HUES6 (cell line): ENCODE measurements around the gene FGF19.

Source experiments
- H3K27ac ChIP-seq: 2 replicates; pipeline ENCODE4 v1.7.0; 2013; ENCODE audit warnings: low read depth, mild to moderate bottlenecking, low read length, inconsistent platforms
- H3K27me3 ChIP-seq: 2 replicates; pipeline ENCODE4 v1.6.1; 2013; ENCODE audit warnings: low read length; ENCODE audit not compliant: control insufficient read depth, insufficient read depth
- H3K36me3 ChIP-seq: 2 replicates; pipeline ENCODE4 v1.6.1; 2013; ENCODE audit warnings: low read length; ENCODE audit not compliant: control insufficient read depth, insufficient read depth
- H3K4me1 ChIP-seq: 2 replicates; pipeline ENCODE4 v1.6.1; 2013; ENCODE audit warnings: low read length; ENCODE audit not compliant: control insufficient read depth, insufficient read depth
- H3K4me3 ChIP-seq: 2 replicates; pipeline ENCODE4 v1.5.1; 2013; ENCODE audit warnings: low read depth, low read length
- H3K9ac ChIP-seq: one replicate; pipeline ENCODE4 v1.6.1; 2013; ENCODE audit warnings: mild to moderate bottlenecking, low read length
- H3K9me3 ChIP-seq: 2 replicates; pipeline ENCODE4 v1.6.1; 2013; ENCODE audit warnings: low read depth, low read length; ENCODE audit not compliant: control insufficient read depth, insufficient read depth

Gene FGF19

GRCh38 chr11:69734367-69734766 lies 30.5 kb upstream of the FGF19 start:
- Histone ChIP-seq H3K4me3 (no peak overlapping the region), H3K9ac (no peak overlapping the region), H3K9me3 (peaks cover 29% of the 10 kb centered on the region), H3K27me3 (no peaks in the 10 kb centered on the region), H3K4me1 (peaks cover 10% of the 10 kb centered on the region; the same call in 1 of the 2 replicates), H3K36me3 (no peaks in the 10 kb centered on the region), H3K27ac (no peak overlapping the region)

- Histone ChIP-seq H3K9me3 (peaks cover 17% of the 10 kb centered on the region), H3K36me3 (no peaks in the 10 kb centered on the region), H3K4me1 (peaks cover 10% of the 10 kb centered on the region; the same call in 1 of the 2 replicates), H3K27ac (no peak overlapping the region), H3K27me3 (no peaks in the 10 kb centered on the region), H3K4me3 (no peak overlapping the region), H3K9ac (no peak overlapping the region)
These were observed 29.1 kb upstream of the FGF19 start for GRCh38 chr11:69732910-69733309.

- H3K4me3 ChIP-seq = no peak overlapping the region
- H3K9ac ChIP-seq = no peak overlapping the region
- H3K36me3 ChIP-seq = no peaks in the 10 kb centered on the region
- peaks cover 14% of the 10 kb centered on the region; the same call in 1 of the 2 replicates for H3K4me1 ChIP-seq
- no peak overlapping the region for H3K27ac ChIP-seq
- peaks cover 15% of the 10 kb centered on the region for H3K9me3 ChIP-seq
- H3K27me3 ChIP-seq = no peaks in the 10 kb centered on the region
These were observed 27.3 kb upstream of the FGF19 start for GRCh38 chr11:69731110-69731509.

DNA sequence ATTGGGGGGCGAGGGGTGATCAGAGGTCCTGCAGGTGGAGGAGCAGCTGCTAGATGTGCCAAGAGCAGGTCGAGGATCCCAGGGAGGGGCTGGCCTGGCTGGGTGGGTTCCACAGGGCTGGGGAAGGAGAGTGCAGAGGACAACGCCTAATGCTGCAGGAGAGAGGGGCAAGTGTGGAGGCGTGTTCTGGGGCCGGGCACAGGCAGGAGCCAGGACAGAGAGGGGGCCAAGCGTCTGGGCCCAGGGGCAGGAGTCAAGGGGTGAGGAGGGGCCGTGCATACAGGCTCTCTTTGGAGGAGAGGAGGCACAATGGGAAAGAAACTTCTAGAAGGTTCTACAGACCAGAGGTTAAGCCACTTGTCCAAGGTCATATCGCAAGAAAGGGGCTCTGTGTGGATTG lies 26.7 kb upstream of the FGF19 start:
- Histone ChIP-seq H3K4me3 (no peak overlapping the region), H3K9me3 (peaks cover 15% of the 10 kb centered on the region), H3K4me1 (peaks cover 18% of the 10 kb centered on the region; the same call in 1 of the 2 replicates), H3K27me3 (no peaks in the 10 kb centered on the region), H3K9ac (no peak overlapping the region), H3K27ac (no peak overlapping the region), H3K36me3 (no peaks in the 10 kb centered on the region)

DNA sequence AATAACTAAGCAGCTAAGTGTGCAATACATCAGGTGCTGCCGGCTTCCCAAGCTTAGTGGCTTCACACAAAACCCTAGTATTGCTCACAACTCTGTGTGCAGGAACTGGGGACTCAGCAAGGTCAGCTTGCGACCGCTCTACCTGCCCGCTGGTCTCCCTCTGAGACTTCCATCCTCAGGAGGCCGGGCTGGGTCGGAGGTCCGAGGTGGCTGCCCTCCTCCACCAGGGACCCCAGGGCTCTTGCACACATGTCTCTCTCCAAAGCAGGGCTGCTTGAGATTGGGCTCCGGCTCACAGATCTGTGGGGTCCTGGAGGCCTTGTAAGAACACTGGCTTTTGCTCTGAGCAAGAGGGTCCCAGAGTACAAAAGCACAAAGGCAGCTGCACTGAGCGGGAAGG lies 25.4 kb upstream of the FGF19 start:
- H3K4me3 ChIP-seq = no peak overlapping the region
- H3K9me3 ChIP-seq = peaks cover 6% of the 10 kb centered on the region
- H3K27me3 ChIP-seq = no peaks in the 10 kb centered on the region
- H3K4me1 ChIP-seq = peaks cover 18% of the 10 kb centered on the region; the same call in 1 of the 2 replicates
- no peak overlapping the region for H3K27ac ChIP-seq
- H3K9ac ChIP-seq = no peak overlapping the region
- H3K36me3 ChIP-seq = no peaks in the 10 kb centered on the region

- H3K4me1 ChIP-seq = peaks cover 10% of the 10 kb centered on the region; the same call in 1 of the 2 replicates
- no peak overlapping the region for H3K27ac ChIP-seq
- no peaks in the 10 kb centered on the region; the same call in 1 of the 2 replicates for H3K27me3 ChIP-seq
- H3K9me3 ChIP-seq = no peaks in the 10 kb centered on the region
- H3K36me3 ChIP-seq = no peaks in the 10 kb centered on the region
- no peak overlapping the region for H3K9ac ChIP-seq
- no peak overlapping the region for H3K4me3 ChIP-seq
These were observed 23.4 kb upstream of the FGF19 start for GRCh38 chr11:69727266-69727665.

- H3K9ac ChIP-seq = no peak overlapping the region
- peaks cover 3% of the 10 kb centered on the region; the same call in 1 of the 2 replicates for H3K27me3 ChIP-seq
- H3K36me3 ChIP-seq = no peaks in the 10 kb centered on the region
- peaks cover 10% of the 10 kb centered on the region; the same call in 1 of the 2 replicates for H3K4me1 ChIP-seq
- H3K27ac ChIP-seq = no peak overlapping the region
- no peak overlapping the region for H3K4me3 ChIP-seq
- no peaks in the 10 kb centered on the region for H3K9me3 ChIP-seq
These were observed 22.7 kb upstream of the FGF19 start for GRCh38 chr11:69726481-69726880.

DNA sequence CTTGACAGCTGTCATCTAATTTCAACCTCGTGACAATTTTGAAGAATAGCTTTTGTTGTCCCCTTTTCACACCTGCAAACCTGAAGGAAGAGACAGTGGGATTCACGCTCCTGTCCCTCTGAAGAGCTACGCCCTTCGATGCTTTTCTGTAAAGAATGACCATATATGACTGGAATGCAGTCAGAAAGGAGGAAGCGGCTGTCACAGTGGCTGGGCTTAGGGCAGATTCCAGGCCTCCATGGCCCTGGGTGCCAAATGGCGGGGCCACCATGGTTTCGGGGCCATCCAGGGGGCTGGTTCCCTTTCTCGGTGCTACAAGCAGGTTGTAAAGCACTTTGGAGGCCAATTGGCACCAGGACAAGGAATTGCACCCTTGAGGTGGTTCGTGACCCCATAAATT lies 22.2 kb upstream of the FGF19 start:
- H3K27me3 ChIP-seq = peaks cover 7% of the 10 kb centered on the region; the same call in 1 of the 2 replicates
- H3K4me1 ChIP-seq = peaks cover 15% of the 10 kb centered on the region; the same call in 1 of the 2 replicates
- H3K9me3 ChIP-seq = no peaks in the 10 kb centered on the region
- no peak overlapping the region for H3K4me3 ChIP-seq
- no peak overlapping the region for H3K9ac ChIP-seq
- no peaks in the 10 kb centered on the region for H3K36me3 ChIP-seq
- no peak overlapping the region for H3K27ac ChIP-seq

GRCh38 chr11:69721745-69722144 lies 17.9 kb upstream of the FGF19 start:
- no peak overlapping the region for H3K4me3 ChIP-seq
- no peak overlapping the region for H3K27ac ChIP-seq
- H3K9me3 ChIP-seq = no peaks in the 10 kb centered on the region
- peaks cover 38% of the 10 kb centered on the region for H3K27me3 ChIP-seq
- no peaks in the 10 kb centered on the region for H3K36me3 ChIP-seq
- peaks cover 17% of the 10 kb centered on the region; the same call in 1 of the 2 replicates for H3K4me1 ChIP-seq
- H3K9ac ChIP-seq = no peak overlapping the region

GRCh38 chr11:69721106-69721505 lies 17.3 kb upstream of the FGF19 start:
- Histone ChIP-seq H3K27me3 (peaks cover 38% of the 10 kb centered on the region), H3K36me3 (no peaks in the 10 kb centered on the region), H3K4me1 (peaks cover 13% of the 10 kb centered on the region; the same call in 1 of the 2 replicates), H3K9me3 (no peaks in the 10 kb centered on the region), H3K4me3 (no peak overlapping the region), H3K27ac (no peak overlapping the region), H3K9ac (no peak overlapping the region)

- Histone ChIP-seq H3K36me3 (no peaks in the 10 kb centered on the region), H3K27me3 (peaks cover 38% of the 10 kb centered on the region), H3K9ac (no peak overlapping the region), H3K4me3 (no peak overlapping the region), H3K9me3 (no peaks in the 10 kb centered on the region), H3K4me1 (peaks cover 9% of the 10 kb centered on the region; the same call in 1 of the 2 replicates), H3K27ac (no peak overlapping the region)
These were observed 15.1 kb upstream of the FGF19 start for GRCh38 chr11:69718912-69719311.
